ENCODE measurements around the gene SEC22C.

GRCh38 chr3:42589382-42590109 is 7.8 kb upstream of the SEC22C start:
- TF ChIP-seq GATA2 (IDR thresholded peaks at IDR 0.05; ENCODE audit: low read depth, low read length) (no peak), GATA3 (IDR thresholded peaks at IDR 0.05; ENCODE audit: low read depth, low read length) (no peak)

All from SH-SY5Y (cell line).